COLO829 (cell line): ENCODE results near the gene SIRPB2.
"Not testable (repeated sequence)": the region's sequence is repeated elsewhere in the genome, so short reads cannot be mapped to it uniquely, and the experiment has no call there.

Experiments
- DNase-seq: peaks from one replicate; pipeline ENCODE4 v3.0.0; 2012; ENCODE audit warnings: low spot score

The SIRPB2 gene

DNA sequence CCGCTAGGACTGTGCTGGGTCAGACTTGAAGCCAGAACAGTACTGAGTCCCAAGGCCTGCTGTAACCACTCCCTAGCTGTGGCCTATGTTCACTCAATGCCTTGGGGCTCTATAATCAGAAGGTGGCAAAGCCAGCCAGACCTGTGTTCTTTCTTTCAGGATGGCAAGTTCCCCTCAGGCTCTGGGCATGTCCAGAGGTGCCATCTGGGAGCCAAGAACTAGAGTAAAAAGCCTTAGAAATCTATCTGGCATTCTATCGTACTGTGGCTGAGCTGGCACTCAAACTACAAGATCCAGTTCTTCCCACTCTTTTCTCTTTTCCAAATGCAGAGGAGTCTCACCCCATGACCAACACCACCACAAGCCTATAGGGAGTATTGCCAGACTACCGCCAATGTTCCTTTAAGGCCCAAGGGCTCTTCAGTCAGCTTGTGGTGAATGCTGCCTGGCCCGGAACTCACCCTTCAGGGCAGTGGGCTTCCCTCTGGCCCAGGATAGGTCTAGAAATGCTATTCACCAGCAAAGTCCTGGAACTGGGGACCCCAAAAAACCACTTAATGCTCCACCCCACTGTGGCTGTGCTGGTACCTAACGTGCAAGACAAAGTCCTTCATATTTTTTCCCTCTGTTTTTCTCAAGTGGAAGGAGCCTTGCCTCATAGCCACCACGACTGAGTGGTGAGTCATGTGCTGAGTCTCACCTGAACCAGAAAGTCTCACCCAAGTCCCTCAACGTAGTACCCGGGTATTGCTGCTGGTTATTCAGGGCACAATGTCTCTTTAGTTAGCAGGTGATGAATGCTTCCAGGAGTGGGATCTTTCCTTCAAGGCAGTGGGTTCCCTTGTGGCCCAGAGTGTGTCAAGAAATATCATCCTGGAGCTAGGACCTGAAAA is 8.6 kb upstream of the SIRPB2 start:
- no peak for DNase-seq

DNA sequence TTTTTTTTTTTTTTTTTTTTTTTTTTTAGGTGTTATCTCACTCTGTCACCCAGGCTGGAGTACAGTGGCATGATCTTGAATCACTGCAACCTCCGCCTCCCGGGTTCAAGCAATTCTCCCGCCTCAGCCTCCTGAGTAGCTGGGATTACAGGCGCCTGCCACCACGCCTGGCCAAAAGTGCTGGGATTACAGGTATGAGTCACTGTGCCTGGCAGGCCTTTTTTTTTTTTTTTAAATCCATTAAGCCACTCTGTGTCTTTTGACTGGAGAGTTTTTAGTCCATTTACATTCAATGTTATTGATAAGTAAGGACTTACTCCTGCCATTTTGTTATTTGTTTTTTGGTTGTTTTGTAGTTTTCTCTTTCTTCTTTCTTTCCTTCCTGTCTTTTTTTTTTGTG is 6.2 kb upstream of the SIRPB2 start:
- DNase-seq, result not testable (repeated sequence)

GRCh38 chr20:1496930-1497329 is 5.7 kb upstream of the SIRPB2 start:
- DNase-seq, result no peak

GRCh38 chr20:1494436-1494835 is 3.2 kb upstream of the SIRPB2 start:
- DNase-seq, result no peak

- DNase-seq, result no peak
Observed at GRCh38 chr20:1493536-1493935, 2.3 kb upstream of the SIRPB2 start.

DNA sequence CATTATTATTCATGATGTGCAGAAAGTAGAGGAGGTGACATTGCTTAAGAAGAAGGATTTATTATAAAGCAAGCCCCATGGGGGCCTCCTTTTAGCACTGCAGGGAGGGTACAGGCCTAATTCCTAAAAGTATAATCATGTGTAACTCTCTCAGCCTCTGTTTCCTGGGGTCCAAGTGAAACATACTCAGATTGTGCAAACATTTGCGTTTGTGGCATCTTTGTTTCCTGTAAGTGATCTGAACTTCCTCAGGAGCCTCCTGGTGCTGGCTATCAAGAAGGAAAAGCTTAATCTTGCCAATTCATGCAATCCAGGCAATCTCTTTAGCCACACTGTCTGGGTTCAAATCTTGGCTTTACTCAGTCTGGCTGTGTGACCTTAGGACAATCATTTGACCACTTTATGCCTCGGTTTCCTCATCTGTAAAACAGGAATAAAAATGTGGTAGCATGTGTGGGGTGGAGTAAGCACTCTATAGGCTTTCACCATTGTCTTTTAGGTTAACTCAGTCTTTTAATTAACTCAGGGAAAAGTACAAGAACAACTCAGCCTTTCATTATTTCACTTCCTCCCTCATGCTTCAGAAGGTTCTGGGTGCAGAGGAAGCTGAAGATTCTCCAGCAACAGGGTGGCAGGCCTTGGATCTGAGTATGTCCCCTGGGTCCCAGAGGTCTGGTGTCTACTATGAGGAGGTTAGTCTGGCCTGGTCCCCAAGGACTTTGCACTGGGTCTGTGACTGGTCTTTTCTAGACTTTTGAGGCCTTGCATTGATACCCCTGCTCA is 831 bp upstream of the SIRPB2 start:
- DNase-seq, result no peak

GRCh38 chr20:1490643-1491195 is 501 bp downstream of the SIRPB2 start:
- no peak for DNase-seq

- no peak for DNase-seq
Observed at GRCh38 chr20:1489764-1490436, 1.3 kb downstream of the SIRPB2 start.

DNA sequence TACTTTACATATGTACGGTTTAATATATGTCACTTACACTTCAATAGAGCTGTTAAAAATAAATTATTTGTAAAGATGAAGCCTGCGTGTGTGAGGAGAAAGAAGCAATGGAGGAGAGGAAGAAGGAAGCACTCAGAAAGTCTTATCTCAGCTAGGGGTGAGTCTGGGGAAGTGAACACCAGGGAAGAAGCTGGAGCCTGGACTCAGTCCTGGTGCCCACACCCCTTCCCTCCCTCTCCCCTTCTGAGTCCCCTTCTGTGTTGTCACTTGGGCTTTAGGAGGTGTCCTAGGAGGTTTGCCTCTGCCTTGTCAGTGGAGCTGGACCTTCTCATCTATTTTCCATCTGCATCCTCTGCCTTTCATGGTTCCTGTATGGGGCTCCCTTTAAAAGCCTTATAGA is 1.9 kb downstream of the SIRPB2 start:
- no peak for DNase-seq

- DNase-seq, result no peak
Observed at GRCh38 chr20:1486566-1486965, 4.7 kb downstream of the SIRPB2 start.

GRCh38 chr20:1484438-1485116 is 6.6 kb downstream of the SIRPB2 start:
- DNase-seq, result no peak

DNA sequence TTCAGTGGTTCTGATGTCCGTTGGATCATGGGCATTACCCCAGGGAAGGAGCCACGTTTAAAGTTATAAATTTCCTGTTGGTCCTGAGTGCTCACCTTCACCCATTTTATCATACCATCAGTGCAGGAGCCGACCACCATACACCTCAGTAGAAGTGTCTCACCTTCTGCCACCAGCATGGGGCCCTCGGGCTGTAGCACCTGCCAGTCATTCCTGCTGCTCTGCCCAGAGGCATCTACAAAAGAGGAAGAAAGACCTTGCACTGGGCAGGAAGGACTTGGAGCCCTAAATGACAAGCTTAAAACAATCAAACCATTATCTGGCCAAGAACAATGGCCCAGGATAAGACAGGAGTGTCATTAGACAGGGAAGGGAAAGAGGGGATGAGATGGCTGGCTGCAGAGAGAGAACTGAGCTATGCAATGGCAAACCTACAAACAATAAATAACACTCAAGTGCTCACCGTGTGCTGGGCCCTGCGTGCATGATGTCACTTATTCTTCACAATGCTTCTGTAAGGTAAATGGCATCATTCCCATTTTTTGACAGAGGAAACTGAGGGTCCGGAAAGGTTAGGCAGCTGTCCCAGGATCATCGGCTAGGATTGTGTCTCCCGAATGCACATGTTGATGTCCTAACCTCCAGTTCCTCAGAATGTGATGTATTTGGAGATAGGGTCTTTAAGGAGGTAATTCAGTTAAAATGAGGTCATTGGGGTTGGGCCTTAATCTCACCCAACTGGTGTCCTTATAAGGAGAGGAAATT is 11.2 kb downstream of the SIRPB2 start:
- DNase-seq, result no peak

GRCh38 chr20:1478566-1478965 is 12.7 kb downstream of the SIRPB2 start:
- DNase-seq, result no peak

DNA sequence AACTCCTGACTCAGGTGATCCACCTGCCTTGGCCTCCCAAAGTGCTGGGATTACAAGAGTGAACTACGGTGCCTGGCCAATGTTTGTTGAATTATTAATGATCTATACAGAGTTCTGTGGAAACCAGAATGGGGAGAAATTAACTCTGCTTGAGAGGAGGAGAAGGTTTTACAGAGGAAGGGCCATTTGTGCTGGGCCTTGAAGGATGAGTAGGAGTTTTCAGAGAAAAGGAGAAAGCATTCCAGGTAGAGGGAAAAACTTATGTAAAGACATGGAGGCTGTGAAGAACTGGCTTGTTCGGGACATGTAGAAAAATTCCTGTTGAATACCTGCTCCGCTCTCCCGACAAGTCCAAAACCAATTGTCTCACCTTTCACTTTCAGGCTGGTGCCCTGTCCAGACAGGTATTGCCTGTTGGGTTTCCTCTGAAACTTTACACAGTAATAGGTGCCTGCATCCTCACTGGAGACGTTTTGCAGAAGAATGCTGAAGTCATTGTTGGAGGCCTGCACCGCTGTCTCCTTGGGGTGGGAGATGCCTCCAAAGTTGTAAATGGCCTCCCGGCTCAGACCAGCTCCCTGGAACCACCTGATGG is 13.2 kb downstream of the SIRPB2 start:
- no peak for DNase-seq

GRCh38 chr20:1474817-1475603 is 16.2 kb downstream of the SIRPB2 start:
- no peak for DNase-seq

DNA sequence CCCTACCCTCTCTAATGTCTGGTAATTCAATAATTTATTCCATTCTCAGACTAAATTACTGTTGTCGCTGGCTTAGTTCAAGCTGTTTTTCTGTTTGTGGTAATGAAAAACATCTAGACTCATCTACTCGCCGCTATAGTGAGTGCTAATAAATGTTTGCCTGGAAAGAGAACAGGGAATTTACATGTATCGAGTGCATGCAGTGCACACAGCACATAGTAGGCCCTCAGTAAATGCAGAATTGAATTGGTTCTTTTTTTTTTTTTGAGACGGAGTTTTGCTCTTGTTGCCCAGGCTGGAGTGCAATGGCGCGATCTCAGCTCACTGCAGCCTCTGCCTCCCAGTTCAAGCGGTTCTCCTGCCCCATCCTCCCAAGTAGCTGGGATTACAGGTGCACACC is 16.9 kb downstream of the SIRPB2 start:
- DNase-seq, result no peak

- DNase-seq, result no peak
Observed at GRCh38 chr20:1473246-1474220, 17.7 kb downstream of the SIRPB2 start.

GRCh38 chr20:1472556-1473245 is 18.5 kb downstream of the SIRPB2 start:
- DNase-seq, result no peak
